PC-9 (cell line): ENCODE measurements around the gene FARP1. TPM values are rescaled to one million over a fixed set of nuclear protein-coding genes. Genes with fewer than 3 reads are reported as not detected.
A peak's percentile ranks its signal among the peaks of the same experiment; 100 is the strongest.

ENCODE experiments used
- BruUV-seq: library from RNA; stranded (reverse); fragments of 400-500 nt; replicated peaks from 2 replicates; lab custom pipeline; 2021; lab: Mats Ljungman, UMichigan
- CTCF ChIA-PET: fragments of 300-600 bp; sonication (Branson Sonifier 250); formaldehyde crosslinking; loops from one replicate; lab custom pipeline; 2022; ENCODE audit warnings: antibody characterized with exemption; lab: Charles Lee
- POLR2A ChIA-PET: fragments of 300-600 bp; sonication (Branson Sonifier 250); formaldehyde crosslinking; loops from one replicate; lab custom pipeline; 2022; ENCODE audit warnings: antibody characterized with exemption; ENCODE audit not compliant: unreplicated experiment; lab: Charles Lee
- DNase-seq, 2 experiments: peaks; one replicate each; pipeline versions ENCODE4 v3.0.0 to v3.0.0-alpha.2; 2015 to 2022; ENCODE audit warnings: mixed read lengths in 1 of 2
- H2AFZ ChIP-seq: fragments of 200-600 bp; sonication (generic); 2 replicates; pipeline ENCODE4 v1.8.1; 2017; ENCODE audit warnings: antibody characterized with exemption
- H3F3A ChIP-seq: fragments of 200-600 bp; sonication (generic); 2 replicates; pipeline ENCODE4 v1.8.1; 2017; ENCODE audit warnings: antibody characterized with exemption, mild to moderate bottlenecking, low read depth; ENCODE audit not compliant: insufficient read depth
- H3K27ac ChIP-seq: fragments of 200-600 bp; sonication (generic); 2 replicates; pipeline ENCODE4 v1.6.1; 2016; ENCODE audit warnings: mixed run types
- H3K27me3 ChIP-seq: fragments of 200-600 bp; sonication (generic); 2 replicates; pipeline ENCODE4 v1.6.1; 2016; ENCODE audit warnings: low read depth, mixed run types; ENCODE audit not compliant: insufficient read depth
- H3K36me3 ChIP-seq: fragments of 200-600 bp; sonication (generic); 2 replicates; pipeline ENCODE4 v1.6.1; 2016; ENCODE audit warnings: low read depth, mixed run types
- H3K4me1 ChIP-seq: fragments of 200-600 bp; sonication (generic); replicated peaks from 2 replicates; pipeline ENCODE4 v1.6.1; 2016; ENCODE audit warnings: mixed run types; ENCODE audit not compliant: insufficient read depth
- H3K4me2 ChIP-seq: fragments of 200-600 bp; sonication (generic); 2 replicates; pipeline ENCODE4 v1.6.1; 2017; ENCODE audit warnings: mixed run types
- H3K4me3 ChIP-seq: fragments of 200-600 bp; sonication (generic); 2 replicates; pipeline ENCODE4 v1.6.1; 2016; ENCODE audit warnings: mixed run types
- H3K79me2 ChIP-seq: fragments of 200-600 bp; sonication (generic); 2 replicates; pipeline ENCODE4 v1.6.1; 2017; ENCODE audit warnings: low read depth, mixed run types
- H3K9me2 ChIP-seq: fragments of 200-600 bp; sonication (generic); 2 replicates; pipeline ENCODE4 v1.8.1; 2017; ENCODE audit warnings: mild to moderate bottlenecking; ENCODE audit not compliant: insufficient read depth
- H3K9me3 ChIP-seq: fragments of 200-600 bp; sonication (generic); 2 replicates; pipeline ENCODE4 v1.8.1; 2016; ENCODE audit warnings: low read depth; ENCODE audit not compliant: insufficient read depth
- H4K20me1 ChIP-seq: fragments of 200-600 bp; sonication (generic); 2 replicates; pipeline ENCODE4 v1.8.1; 2017; ENCODE audit not compliant: insufficient read depth
- EZH2 ChIP-seq: fragments of 200-600 bp; sonication (generic); IDR thresholded peaks from 2 replicates; pipeline ENCODE4 v1.8.0; 2017; ENCODE audit warnings: antibody characterized with exemption, low read depth
- intact Hi-C: fragments of 100-400 bp; cut with micrococcal nuclease; formaldehyde crosslinking; loops from one replicate; pipeline ENCODE4 v1.10.0; 2022; ENCODE audit not compliant: unreplicated experiment
- total RNA-seq: library from RNA; stranded (reverse); gene quantifications from 2 replicates; pipeline ENCODE4 v1.2.3, GENCODE V29; 2021
- TF ChIP-seq, protein P1 (sequence below): fragments of 200-600 bp; sonication (generic); conservative IDR thresholded peaks from 2 replicates; pipeline ENCODE4 v1.6.1; 2017; ENCODE audit warnings: mixed run types, antibody characterized with exemption, mild to moderate bottlenecking, moderate library complexity

The FARP1 gene
- total RNA-seq, 1 experiment from 2014 or later = 62.1 TPM

DNA sequence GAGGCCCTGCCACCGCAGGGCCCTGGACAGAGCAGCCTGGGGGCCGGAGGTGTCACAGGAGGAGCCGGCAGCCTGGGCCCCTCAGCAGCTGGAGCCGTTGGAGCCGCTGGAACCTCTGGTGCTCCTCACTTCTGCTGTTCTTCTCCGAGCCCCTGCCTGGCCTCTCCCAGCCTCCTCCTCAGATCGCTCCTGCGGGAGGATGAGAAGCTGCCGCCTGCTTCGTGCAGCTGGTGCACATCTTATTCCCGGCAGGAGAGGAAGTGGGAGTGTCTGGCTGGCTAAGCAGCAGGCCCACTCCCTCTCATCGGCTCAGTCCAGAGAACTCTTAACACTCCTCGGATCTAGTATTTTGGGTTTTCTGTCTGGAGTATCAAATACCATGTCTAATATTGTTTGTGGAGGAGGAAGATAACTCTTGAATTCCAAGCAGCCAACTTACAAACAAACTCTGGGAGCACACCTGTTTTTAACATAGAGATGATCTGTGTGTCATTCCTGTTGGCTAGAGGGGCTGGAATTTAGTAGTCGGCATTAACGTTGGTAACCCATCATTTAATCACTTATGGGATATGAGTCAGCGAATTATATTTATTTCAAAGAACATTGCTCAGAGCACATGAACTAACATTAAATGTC is 71.2 kb downstream of the FARP1 start:
- peak in 1 of 2 experiments; percentile 73 for DNase-seq
- no peak for TF ChIP-seq EZH2
- TF ChIP-seq, protein P1, sequence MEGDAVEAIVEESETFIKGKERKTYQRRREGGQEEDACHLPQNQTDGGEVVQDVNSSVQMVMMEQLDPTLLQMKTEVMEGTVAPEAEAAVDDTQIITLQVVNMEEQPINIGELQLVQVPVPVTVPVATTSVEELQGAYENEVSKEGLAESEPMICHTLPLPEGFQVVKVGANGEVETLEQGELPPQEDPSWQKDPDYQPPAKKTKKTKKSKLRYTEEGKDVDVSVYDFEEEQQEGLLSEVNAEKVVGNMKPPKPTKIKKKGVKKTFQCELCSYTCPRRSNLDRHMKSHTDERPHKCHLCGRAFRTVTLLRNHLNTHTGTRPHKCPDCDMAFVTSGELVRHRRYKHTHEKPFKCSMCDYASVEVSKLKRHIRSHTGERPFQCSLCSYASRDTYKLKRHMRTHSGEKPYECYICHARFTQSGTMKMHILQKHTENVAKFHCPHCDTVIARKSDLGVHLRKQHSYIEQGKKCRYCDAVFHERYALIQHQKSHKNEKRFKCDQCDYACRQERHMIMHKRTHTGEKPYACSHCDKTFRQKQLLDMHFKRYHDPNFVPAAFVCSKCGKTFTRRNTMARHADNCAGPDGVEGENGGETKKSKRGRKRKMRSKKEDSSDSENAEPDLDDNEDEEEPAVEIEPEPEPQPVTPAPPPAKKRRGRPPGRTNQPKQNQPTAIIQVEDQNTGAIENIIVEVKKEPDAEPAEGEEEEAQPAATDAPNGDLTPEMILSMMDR = no peak
- no peaks in the 10 kb centered on the region for H3K9me3 ChIP-seq
- H2AFZ ChIP-seq = peak overlapping the region; percentile 66
- H3K27me3 ChIP-seq = no peaks in the 10 kb centered on the region
- H3K4me2 ChIP-seq = peak overlapping the region; percentile 80
- no peaks in the 10 kb centered on the region for H3K9me2 ChIP-seq
- ChIA-PET POLR2A (no interaction called here), CTCF (no interaction called here)
- peaks cover 65% of the 10 kb centered on the region for H3K4me1 ChIP-seq
- H3K79me2 ChIP-seq = peaks cover 19% of the 10 kb centered on the region; the same call in 1 of the 2 replicates
- H3K4me3 ChIP-seq = peak overlapping the region; percentile 41; the same call in 1 of the 2 replicates
- no peaks in the 10 kb centered on the region for H3K36me3 ChIP-seq
- H3F3A ChIP-seq = peaks cover 35% of the 10 kb centered on the region
- TSS peak; percentile 63 for BruUV-seq
- no peaks in the 10 kb centered on the region for H4K20me1 ChIP-seq
- H3K27ac ChIP-seq = peak overlapping the region; percentile 92
- intact Hi-C loops = loop anchor here (1.0 kb wide), 1 partner anchor 71 kb away; the partner anchor contains the start of gene FARP1

- H3K9me2 ChIP-seq = no peaks in the 10 kb centered on the region
- H3F3A ChIP-seq = peaks cover 35% of the 10 kb centered on the region
- peak overlapping the region; percentile 80 for H3K4me2 ChIP-seq
- peaks cover 64% of the 10 kb centered on the region for H3K4me1 ChIP-seq
- H2AFZ ChIP-seq = peak overlapping the region; percentile 66; the same call in 1 of the 2 replicates
- H4K20me1 ChIP-seq = no peaks in the 10 kb centered on the region
- DNase-seq = peak; percentile 72 to 96
- H3K27me3 ChIP-seq = no peaks in the 10 kb centered on the region
- no peak for TF ChIP-seq EZH2
- TF ChIP-seq, protein P1 = no peak
- intact Hi-C loops = loop anchor here (1.0 kb wide), 1 partner anchor 71 kb away; the partner anchor contains the start of gene FARP1
- H3K36me3 ChIP-seq = no peaks in the 10 kb centered on the region
- peaks cover 19% of the 10 kb centered on the region; the same call in 1 of the 2 replicates for H3K79me2 ChIP-seq
- CTCF ChIA-PET = no interaction called here
- H3K27ac ChIP-seq = peak overlapping the region; percentile 92
- POLR2A ChIA-PET = no interaction called here
- no peaks in the 10 kb centered on the region for H3K9me3 ChIP-seq
- peak overlapping the region; percentile 41; the same call in 1 of the 2 replicates for H3K4me3 ChIP-seq
- no TSS peak for BruUV-seq
Measured at GRCh38 chr13:98214707-98215106, 71.8 kb downstream of the FARP1 start.

GRCh38 chr13:98215508-98215907 is 72.6 kb downstream of the FARP1 start:
- H3K79me2 ChIP-seq = peaks cover 15% of the 10 kb centered on the region; the same call in 1 of the 2 replicates
- BruUV-seq = no TSS peak
- H4K20me1 ChIP-seq = no peaks in the 10 kb centered on the region

More at GRCh38 chr13:98215508-98215907, 72.6 kb downstream of the FARP1 start:
- Histone ChIP-seq H3F3A (peaks cover 35% of the 10 kb centered on the region), H3K4me1 (peaks cover 56% of the 10 kb centered on the region), H3K9me3 (no peaks in the 10 kb centered on the region), H3K27ac (peak overlapping the region; percentile 92), H3K36me3 (no peaks in the 10 kb centered on the region), H3K4me3 (peak overlapping the region; percentile 41; the same call in 1 of the 2 replicates), H2AFZ (peak overlapping the region; percentile 14; the same call in 1 of the 2 replicates), H3K4me2 (peak overlapping the region; percentile 80), H3K27me3 (no peaks in the 10 kb centered on the region), H3K9me2 (no peaks in the 10 kb centered on the region)
- CTCF ChIA-PET = no interaction called here
- POLR2A ChIA-PET = no interaction called here
- TF ChIP-seq, protein P1 = no peak
- TF ChIP-seq EZH2 = no peak
- no peak for DNase-seq
- intact Hi-C loops = no loop called here
